IMR-90 (cell line): ENCODE data around the gene TRAP1. TPM values are rescaled to one million over a fixed set of nuclear protein-coding genes. Genes with fewer than 3 reads are reported as not detected.

ENCODE experiments used
- ATAC-seq: fragments of 200-7000 bp; cut with Tn5 transposase; 2 replicates; pipeline ENCODE4 v1.9.1; 2020; ENCODE audit warnings: low read depth, mild to moderate bottlenecking, moderate library complexity
- BruUV-seq: library from RNA; stranded (reverse); fragments of 400-500 nt; replicated peaks from 2 replicates; lab custom pipeline; 2021; lab: Mats Ljungman, UMichigan
- CTCF ChIA-PET: fragments of 300-600 bp; formaldehyde crosslinking; extraction: SDS; loops from one replicate; lab custom pipeline; 2021; ENCODE audit warnings: antibody characterized with exemption; lab: Yijun Ruan, JAX
- POLR2A ChIA-PET: fragments of 300-600 bp; sonication (Branson Sonifier 250); formaldehyde crosslinking; loops from one replicate; lab custom pipeline; 2022; ENCODE audit warnings: antibody characterized with exemption; ENCODE audit not compliant: unreplicated experiment; lab: Charles Lee
- DNase-seq: peaks from one replicate; pipeline ENCODE4 v3.0.0; 2013
- H2AFZ ChIP-seq: replicated peaks from 2 replicates; pipeline ENCODE3; 2013; ENCODE audit warnings: low read length, mild to moderate bottlenecking; ENCODE audit not compliant: poor library complexity
- H2AK5ac ChIP-seq: 2 replicates; pipeline ENCODE4 v1.6.1; 2013; ENCODE audit warnings: low read depth, low read length, inconsistent platforms
- H2AK9ac ChIP-seq: replicated peaks from 2 replicates; pipeline ENCODE3; 2013; ENCODE audit warnings: mild to moderate bottlenecking, low read depth, low read length, moderate library complexity; ENCODE audit not compliant: poor library complexity
- H2BK120ac ChIP-seq: 2 replicates; pipeline ENCODE4 v1.6.1; 2013; ENCODE audit warnings: low read depth, low read length, inconsistent platforms
- H2BK15ac ChIP-seq: 3 replicates; pipeline ENCODE4 v1.6.1; 2013; ENCODE audit warnings: low read depth, low read length, inconsistent platforms
- H2BK20ac ChIP-seq: 2 replicates; pipeline ENCODE4 v1.6.1; 2013; ENCODE audit warnings: low read depth, mild to moderate bottlenecking, inconsistent platforms, low read length, moderate library complexity
- H2BK5ac ChIP-seq: 2 replicates; pipeline ENCODE4 v1.6.1; 2013; ENCODE audit warnings: mild to moderate bottlenecking, low read depth, low read length, inconsistent platforms; ENCODE audit not compliant: poor library complexity, severe bottlenecking
- H3K14ac ChIP-seq: replicated peaks from 2 replicates; pipeline ENCODE4 v1.6.1; 2013; ENCODE audit warnings: low read depth, low read length, inconsistent platforms
- H3K18ac ChIP-seq: 2 replicates; pipeline ENCODE4 v1.6.1; 2013; ENCODE audit warnings: low read depth, low read length, control low read depth
- H3K23ac ChIP-seq: 2 replicates; pipeline ENCODE4 v1.6.1; 2013; ENCODE audit warnings: low read depth, low read length, inconsistent platforms
- H3K27ac ChIP-seq: 2 replicates; pipeline ENCODE4 v1.5.1; 2013; ENCODE audit warnings: mild to moderate bottlenecking, control low read depth, low read length; ENCODE audit not compliant: insufficient read depth
- H3K27me3 ChIP-seq: 2 replicates; pipeline ENCODE4 v1.6.1; 2013; ENCODE audit warnings: low read length; ENCODE audit not compliant: control insufficient read depth, insufficient read depth
- H3K36me3 ChIP-seq: 2 replicates; pipeline ENCODE4 v1.6.1; 2013; ENCODE audit warnings: low read length, mixed read lengths; ENCODE audit not compliant: control insufficient read depth, insufficient read depth
- H3K4ac ChIP-seq: 2 replicates; pipeline ENCODE4 v1.6.1; 2013; ENCODE audit warnings: low read depth, low read length, inconsistent platforms
- H3K4me1 ChIP-seq: 2 replicates; pipeline ENCODE4 v1.6.1; 2013; ENCODE audit warnings: low read length, mixed read lengths; ENCODE audit not compliant: control insufficient read depth, insufficient read depth
- H3K4me2 ChIP-seq: 2 replicates; pipeline ENCODE4 v1.6.1; 2013; ENCODE audit warnings: low read depth, mild to moderate bottlenecking, control low read depth, low read length, moderate library complexity
- H3K4me3 ChIP-seq: 2 replicates; pipeline ENCODE4 v1.5.1; 2013; ENCODE audit warnings: low read depth, mild to moderate bottlenecking, control low read depth, low read length, moderate library complexity; ENCODE audit not compliant: insufficient read depth
- H3K56ac ChIP-seq: 2 replicates; pipeline ENCODE4 v1.6.1; 2013; ENCODE audit warnings: low read length, inconsistent platforms; ENCODE audit not compliant: insufficient read depth; ENCODE audit errors: extremely low read depth
- H3K79me1 ChIP-seq, 2 experiments: 2 replicates each; pipeline ENCODE4 v1.6.1; 2013; ENCODE audit warnings: low read length in 2 of 2, inconsistent platforms in 1 of 2, low read depth in 1 of 2
- H3K9ac ChIP-seq: 2 replicates; pipeline ENCODE4 v1.6.1; 2013; ENCODE audit warnings: low read depth, low read length, control low read depth
- H3K9me1 ChIP-seq: 2 replicates; pipeline ENCODE4 v1.6.1; 2013; ENCODE audit warnings: low read length, inconsistent platforms; ENCODE audit not compliant: insufficient read depth
- H3K9me3 ChIP-seq: 2 replicates; pipeline ENCODE4 v1.6.1; 2013; ENCODE audit warnings: low read length; ENCODE audit not compliant: control insufficient read depth, insufficient read depth
- H4K20me1 ChIP-seq: 2 replicates; pipeline ENCODE4 v1.6.1; 2013; ENCODE audit warnings: low read length, inconsistent platforms; ENCODE audit not compliant: insufficient read depth
- H4K5ac ChIP-seq: 2 replicates; pipeline ENCODE4 v1.6.1; 2013; ENCODE audit warnings: mild to moderate bottlenecking, low read depth, low read length, control low read depth
- H4K8ac ChIP-seq, 2 experiments: 2 replicates each; pipeline ENCODE4 v1.6.1; 2013; ENCODE audit warnings: low read depth in 2 of 2, low read length in 2 of 2, control low read depth in 1 of 2, inconsistent platforms in 1 of 2
- H4K91ac ChIP-seq: 2 replicates; pipeline ENCODE4 v1.6.1; 2013; ENCODE audit warnings: low read depth, low read length, inconsistent platforms; ENCODE audit not compliant: insufficient read depth
- BHLHE40 ChIP-seq: fragments of 150-350 bp; IDR thresholded peaks from 2 replicates; pipeline ENCODE4 v1.6.1; 2016; ENCODE audit warnings: mild to moderate bottlenecking, low read depth, low read length
- CEBPB ChIP-seq: IDR thresholded peaks from 2 replicates; pipeline ENCODE4 v1.6.1; 2012; ENCODE audit warnings: low read depth, low read length, improper control_type of control experiment
- ELK1 ChIP-seq: fragments of 150-350 bp; IDR thresholded peaks from 2 replicates; pipeline ENCODE4 v1.6.1; 2016; ENCODE audit warnings: low read depth, mild to moderate bottlenecking, low read length, moderate library complexity, borderline replicate concordance
- FOS ChIP-seq: fragments of 150-350 bp; IDR thresholded peaks from 2 replicates; pipeline ENCODE4 v1.6.1; 2016; ENCODE audit warnings: low read depth, low read length
- MAFK ChIP-seq: IDR thresholded peaks from 2 replicates; pipeline ENCODE4 v1.6.1; 2012; ENCODE audit warnings: low read depth, low read length, improper control_type of control experiment
- MAZ ChIP-seq: IDR thresholded peaks from 2 replicates; pipeline ENCODE4 v1.6.1; 2012; ENCODE audit warnings: low read depth, mild to moderate bottlenecking, low read length, improper control_type of control experiment, moderate library complexity, borderline replicate concordance
- MXI1 ChIP-seq: IDR thresholded peaks from 2 replicates; pipeline ENCODE4 v1.6.1; 2012; ENCODE audit warnings: low read depth, mild to moderate bottlenecking, low read length, moderate library complexity, borderline replicate concordance
- NFE2L2 ChIP-seq: fragments of 150-350 bp; IDR thresholded peaks from 2 replicates; pipeline ENCODE4 v1.6.1; 2016; ENCODE audit warnings: low read depth, mild to moderate bottlenecking, low read length
- POLR2A ChIP-seq: IDR thresholded peaks from 2 replicates; pipeline ENCODE4 v1.6.1; 2012; ENCODE audit warnings: mild to moderate bottlenecking, low read depth, low read length
- RAD21 ChIP-seq: IDR thresholded peaks from 2 replicates; pipeline ENCODE4 v1.6.1; 2012; ENCODE audit warnings: low read length, improper control_type of control experiment
- RCOR1 ChIP-seq: IDR thresholded peaks from 2 replicates; pipeline ENCODE4 v1.6.1; 2012; ENCODE audit warnings: mild to moderate bottlenecking, low read length, improper control_type of control experiment; ENCODE audit not compliant: insufficient replicate concordance
- RFX5 ChIP-seq: IDR thresholded peaks from 2 replicates; pipeline ENCODE4 v1.8.0; 2012; ENCODE audit warnings: low read depth, mild to moderate bottlenecking, low read length, moderate library complexity
- SMC3 ChIP-seq: fragments of 150-350 bp; IDR thresholded peaks from 2 replicates; pipeline ENCODE4 v1.6.1; 2016; ENCODE audit warnings: low read depth, mild to moderate bottlenecking, antibody characterized with exemption, low read length, moderate library complexity
- USF2 ChIP-seq: fragments of 150-350 bp; IDR thresholded peaks from 2 replicates; pipeline ENCODE4 v1.6.1; 2017; ENCODE audit warnings: mild to moderate bottlenecking, antibody characterized with exemption, low read length, low read depth
- WGBS, 2 experiments: methylation state at CpG; one replicate each; pipeline versions ENCODE4 v1.1.5 to v1.1.7; 2013; ENCODE audit warnings: missing lambda C conversion rate in 2 of 2; ENCODE audit not compliant: insufficient read length in 1 of 2; ENCODE audit errors: extremely low coverage in 2 of 2; 5-methylcytosine and 5-hydroxymethylcytosine counted together
- dilution Hi-C: fragments of 300-500 bp; cut with HindIII; formaldehyde crosslinking; loops from one replicate; pipeline ENCODE4 v1.14.3; 2018; ENCODE audit warnings: low sequenced_read_pairs; ENCODE audit not compliant: unreplicated experiment
- in situ Hi-C: fragments of 300-500 bp; cut with MboI; formaldehyde crosslinking; loops from 3 replicates; pipeline ENCODE4 v1.14.3; 2019; ENCODE audit warnings: low sequenced_read_pairs, inconsistent platforms, mixed read lengths
- intact Hi-C: fragments of 100-400 bp; cut with micrococcal nuclease; formaldehyde crosslinking; loops from 2 replicates; pipeline ENCODE4 v1.10.0; 2022
- polyA plus RNA-seq, 3 experiments: library from polyadenylated mRNA; depleted of rRNA; stranded (reverse); fragments of >200 nt; gene quantifications; 2 replicates each; pipeline ENCODE4 v1.2.3, GENCODE V29; 2012; ENCODE audit warnings: low replicate concordance in 1 of 3
- total RNA-seq: library from RNA; depleted of rRNA; stranded (reverse); fragments of >200 nt; gene quantifications from 2 replicates; pipeline ENCODE4 v1.2.3, GENCODE V29; 2012

Gene TRAP1
- total and polyA plus RNA-seq, 2 of the 4 experiments (the other 2 are of a cell fraction): 139 to 145 TPM

- no peak overlapping the region for H3K23ac ChIP-seq
- no peak overlapping the region for H2BK20ac ChIP-seq
- H2BK120ac ChIP-seq: no peak overlapping the region
- in situ Hi-C loops: no loop called here
- dilution Hi-C loops: no loop called here
- H2AK5ac ChIP-seq: no peak overlapping the region
- intact Hi-C loops: no loop called here
- no peak overlapping the region for H2BK15ac ChIP-seq
- POLR2A ChIA-PET: no interaction called here
- H3K4ac ChIP-seq: no peak overlapping the region
- H4K91ac ChIP-seq: no peak overlapping the region
- DNase-seq (no peak), ATAC-seq (no peak)
- no peak overlapping the region for H2BK5ac ChIP-seq
- H3K27me3 ChIP-seq: no peaks in the 10 kb centered on the region
- 96% methylated on average over 15 of the region's 31 CpGs; no CpG with 5 or more reads in 1 of the 2 experiments for WGBS, 2 experiments
- TF ChIP-seq NFE2L2 (no peak), POLR2A (no peak), MAZ (no peak), RCOR1 (no peak), MAFK (no peak), FOS (no peak), ELK1 (no peak), MXI1 (no peak), RFX5 (no peak), USF2 (no peak), RAD21 (no peak), CEBPB (no peak), SMC3 (no peak), BHLHE40 (no peak)
- H3K79me1 ChIP-seq: peaks cover 0 to 11% of the 10 kb centered on the region in 2 experiments; a peak in 2 of 4 replicates
- peaks cover 8% of the 10 kb centered on the region for H3K9me3 ChIP-seq
- no peak overlapping the region for H3K4me2 ChIP-seq
- H3K56ac ChIP-seq: no peak overlapping the region
- no TSS peak for BruUV-seq
- no peak overlapping the region for H3K27ac ChIP-seq
- H3K4me1 ChIP-seq: no peaks in the 10 kb centered on the region
- H3K9me1 ChIP-seq: no peaks in the 10 kb centered on the region
- H3K36me3 ChIP-seq: peaks cover 56% of the 10 kb centered on the region
- CTCF ChIA-PET: no interaction called here
- H4K20me1 ChIP-seq: no peaks in the 10 kb centered on the region; the same call in 1 of the 2 replicates
- H3K14ac ChIP-seq: no peak overlapping the region
- H2AK9ac ChIP-seq: no peak overlapping the region
- H3K9ac ChIP-seq: no peak overlapping the region
- H3K18ac ChIP-seq: no peak overlapping the region
- no peak overlapping the region for H2AFZ ChIP-seq
- H4K8ac ChIP-seq: no peak overlapping the region
- H3K4me3 ChIP-seq: no peak overlapping the region
- no peak overlapping the region for H4K5ac ChIP-seq
Observed at GRCh38 chr16:3664187-3664896, 53.0 kb downstream of the TRAP1 start.
